ENCODE results near the gene PLD3.

The PLD3 gene, protein sequence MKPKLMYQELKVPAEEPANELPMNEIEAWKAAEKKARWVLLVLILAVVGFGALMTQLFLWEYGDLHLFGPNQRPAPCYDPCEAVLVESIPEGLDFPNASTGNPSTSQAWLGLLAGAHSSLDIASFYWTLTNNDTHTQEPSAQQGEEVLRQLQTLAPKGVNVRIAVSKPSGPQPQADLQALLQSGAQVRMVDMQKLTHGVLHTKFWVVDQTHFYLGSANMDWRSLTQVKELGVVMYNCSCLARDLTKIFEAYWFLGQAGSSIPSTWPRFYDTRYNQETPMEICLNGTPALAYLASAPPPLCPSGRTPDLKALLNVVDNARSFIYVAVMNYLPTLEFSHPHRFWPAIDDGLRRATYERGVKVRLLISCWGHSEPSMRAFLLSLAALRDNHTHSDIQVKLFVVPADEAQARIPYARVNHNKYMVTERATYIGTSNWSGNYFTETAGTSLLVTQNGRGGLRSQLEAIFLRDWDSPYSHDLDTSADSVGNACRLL
- long read RNA-seq, transcript PLD3-207 (13 exons, 2,140 nt): major isoform, 159 of 915 reads
- long read RNA-seq, transcript PLD3-201 (13 exons, 1,906 nt): minor isoform, 6 of 915 reads
- long read RNA-seq, partial matches to known transcripts: 87 of 915 reads
- long read RNA-seq, other reads (novel, unspliced or antisense): 663 of 915 reads

GRCh38 chr19:40348125-40348913 lies at the start of gene PLD3, which contains the start of gene C19orf47:
TSS of gene PLD3 (plus strand) at chr19:40348695. CDS start at chr19:40366484, 17,789 bp downstream.
TSS of gene C19orf47 (minus strand) at chr19:40348397. CDS start at chr19:40341857, 6,540 bp downstream.
- peak within 1 kb of the TSS; percentile 65 for H3K27ac ChIP-seq (replicated peaks)

DNA sequence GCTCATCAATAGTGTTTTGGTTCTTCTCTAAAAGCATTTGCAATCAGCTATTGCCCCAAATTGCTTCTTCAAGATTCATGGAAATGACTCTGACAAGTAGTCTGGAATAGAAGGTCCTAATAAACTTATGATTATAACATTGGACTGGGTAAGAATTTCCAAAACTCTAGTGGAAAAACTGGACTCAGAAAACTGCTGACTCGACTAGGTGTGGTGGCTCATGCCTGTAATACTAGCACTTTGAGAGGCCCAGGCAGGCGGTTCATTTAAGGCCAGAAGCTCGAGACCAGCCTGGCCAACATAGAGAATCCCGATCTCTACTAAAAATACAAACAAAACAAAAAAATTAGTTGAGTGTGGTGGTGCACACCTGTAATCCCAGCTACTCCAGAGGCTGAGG lies 47.8 kb upstream of the PLD3 start:
- Histone ChIP-seq H3K27me3 (ENCODE audit: insufficient read depth, poor library complexity, severe bottlenecking) (no peaks in the 10 kb centered on the region), H3K27ac (replicated peaks) (no peak overlapping the region), H3K4me3 (replicated peaks; ENCODE audit: insufficient read depth, low read length) (no peak overlapping the region)
- TF ChIP-seq, protein P1, sequence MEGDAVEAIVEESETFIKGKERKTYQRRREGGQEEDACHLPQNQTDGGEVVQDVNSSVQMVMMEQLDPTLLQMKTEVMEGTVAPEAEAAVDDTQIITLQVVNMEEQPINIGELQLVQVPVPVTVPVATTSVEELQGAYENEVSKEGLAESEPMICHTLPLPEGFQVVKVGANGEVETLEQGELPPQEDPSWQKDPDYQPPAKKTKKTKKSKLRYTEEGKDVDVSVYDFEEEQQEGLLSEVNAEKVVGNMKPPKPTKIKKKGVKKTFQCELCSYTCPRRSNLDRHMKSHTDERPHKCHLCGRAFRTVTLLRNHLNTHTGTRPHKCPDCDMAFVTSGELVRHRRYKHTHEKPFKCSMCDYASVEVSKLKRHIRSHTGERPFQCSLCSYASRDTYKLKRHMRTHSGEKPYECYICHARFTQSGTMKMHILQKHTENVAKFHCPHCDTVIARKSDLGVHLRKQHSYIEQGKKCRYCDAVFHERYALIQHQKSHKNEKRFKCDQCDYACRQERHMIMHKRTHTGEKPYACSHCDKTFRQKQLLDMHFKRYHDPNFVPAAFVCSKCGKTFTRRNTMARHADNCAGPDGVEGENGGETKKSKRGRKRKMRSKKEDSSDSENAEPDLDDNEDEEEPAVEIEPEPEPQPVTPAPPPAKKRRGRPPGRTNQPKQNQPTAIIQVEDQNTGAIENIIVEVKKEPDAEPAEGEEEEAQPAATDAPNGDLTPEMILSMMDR (IDR thresholded peaks at IDR 0.05; ENCODE audit: insufficient read depth, low read length): no peak
- TF ChIP-seq REST (IDR thresholded peaks at IDR 0.05; ENCODE audit: insufficient replicate concordance, low read depth) (no peak), POLR2AphosphoS5 (IDR thresholded peaks at IDR 0.05; ENCODE audit: low read depth) (no peak), GABPA (IDR thresholded peaks at IDR 0.05; ENCODE audit: low read depth) (no peak), SPI1 (IDR thresholded peaks at IDR 0.05; ENCODE audit: borderline replicate concordance, low read depth) (no peak)
- no peak for DNase-seq (ENCODE audit: low read depth in 1 of 2, low spot score in 1 of 2)

More at GRCh38 chr19:40348125-40348913, at the start of gene PLD3, which contains the start of gene C19orf47:
- H3K27me3 ChIP-seq (ENCODE audit: insufficient read depth, poor library complexity, severe bottlenecking): no peaks in the 10 kb centered on the region
- TF ChIP-seq REST (IDR thresholded peaks at IDR 0.05; ENCODE audit: insufficient replicate concordance, low read depth) (no peak), POLR2AphosphoS5 (IDR thresholded peaks at IDR 0.05; ENCODE audit: low read depth) (peak; percentile 50; the same call in 1 of the 2 replicates), GABPA (IDR thresholded peaks at IDR 0.05; ENCODE audit: low read depth) (peak; percentile 92)
- TF ChIP-seq, protein P1 (IDR thresholded peaks at IDR 0.05; ENCODE audit: insufficient read depth, low read length): no peak
- peak; percentile 99 for DNase-seq (ENCODE audit: low read depth in 1 of 2, low spot score in 1 of 2)
- H3K4me3 ChIP-seq (replicated peaks; ENCODE audit: insufficient read depth, low read length): peak within 1 kb of the TSS; percentile 58

- no peak for DNase-seq (ENCODE audit: low read depth in 1 of 2, low spot score in 1 of 2)
- Histone ChIP-seq H3K27ac (replicated peaks) (no peak overlapping the region), H3K27me3 (ENCODE audit: insufficient read depth, poor library complexity, severe bottlenecking) (no peaks in the 10 kb centered on the region), H3K4me3 (replicated peaks; ENCODE audit: insufficient read depth, low read length) (no peak overlapping the region)
- TF ChIP-seq POLR2AphosphoS5 (IDR thresholded peaks at IDR 0.05; ENCODE audit: low read depth) (no peak), GABPA (IDR thresholded peaks at IDR 0.05; ENCODE audit: low read depth) (no peak), SPI1 (IDR thresholded peaks at IDR 0.05; ENCODE audit: borderline replicate concordance, low read depth) (no peak), REST (IDR thresholded peaks at IDR 0.05; ENCODE audit: insufficient replicate concordance, low read depth) (no peak)
- TF ChIP-seq, protein P1 (IDR thresholded peaks at IDR 0.05; ENCODE audit: insufficient read depth, low read length): no peak
These were observed 46.1 kb upstream of the PLD3 start for GRCh38 chr19:40302224-40303011.

Data from HL-60 (cell line).